Measurements from ENCODE around the gene DYNLL2. TPM values are rescaled to one million over a fixed set of nuclear protein-coding genes. Genes with fewer than 3 reads are reported as not detected.

DYNLL2 gene
- total RNA-seq, 6 donors from 2014 or later, result 13.6 to 33.5 (median 29.1) TPM

DNA sequence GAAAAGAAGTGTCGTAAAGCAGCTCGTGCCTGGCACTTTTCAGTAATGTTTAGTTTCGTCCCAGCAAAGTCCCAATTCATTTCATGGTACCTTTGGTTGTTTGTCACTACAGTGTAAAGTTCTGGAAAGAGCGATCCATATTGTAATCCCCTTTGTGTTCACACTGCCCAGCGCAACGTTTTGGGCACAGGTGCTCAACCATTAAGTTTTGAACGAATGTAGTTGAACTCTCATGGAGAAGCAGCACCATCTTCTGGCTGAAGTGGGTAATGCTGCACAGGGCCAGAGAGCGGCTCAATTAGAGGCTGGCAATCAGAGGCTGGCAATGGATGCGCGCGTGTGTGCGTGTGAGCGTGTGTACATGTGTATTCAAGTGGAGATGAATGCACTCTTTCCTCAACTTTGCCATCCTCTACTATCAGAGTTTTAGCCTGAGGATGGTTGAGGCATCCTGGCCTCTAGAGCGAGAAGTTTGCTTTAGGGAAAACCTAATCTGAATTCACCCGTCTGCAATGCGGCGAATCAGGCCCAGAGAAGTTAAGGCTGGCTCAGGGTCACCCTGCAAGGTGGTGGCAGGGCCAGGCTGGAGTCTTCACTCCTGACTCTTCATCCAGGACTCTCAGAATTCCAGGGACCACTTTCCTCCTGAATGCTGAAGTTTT, 29.9 kb downstream of the DYNLL2 start:
- no peak for TF ChIP-seq EP300 (IDR thresholded peaks at IDR 0.05)
- TF ChIP-seq, protein P1, sequence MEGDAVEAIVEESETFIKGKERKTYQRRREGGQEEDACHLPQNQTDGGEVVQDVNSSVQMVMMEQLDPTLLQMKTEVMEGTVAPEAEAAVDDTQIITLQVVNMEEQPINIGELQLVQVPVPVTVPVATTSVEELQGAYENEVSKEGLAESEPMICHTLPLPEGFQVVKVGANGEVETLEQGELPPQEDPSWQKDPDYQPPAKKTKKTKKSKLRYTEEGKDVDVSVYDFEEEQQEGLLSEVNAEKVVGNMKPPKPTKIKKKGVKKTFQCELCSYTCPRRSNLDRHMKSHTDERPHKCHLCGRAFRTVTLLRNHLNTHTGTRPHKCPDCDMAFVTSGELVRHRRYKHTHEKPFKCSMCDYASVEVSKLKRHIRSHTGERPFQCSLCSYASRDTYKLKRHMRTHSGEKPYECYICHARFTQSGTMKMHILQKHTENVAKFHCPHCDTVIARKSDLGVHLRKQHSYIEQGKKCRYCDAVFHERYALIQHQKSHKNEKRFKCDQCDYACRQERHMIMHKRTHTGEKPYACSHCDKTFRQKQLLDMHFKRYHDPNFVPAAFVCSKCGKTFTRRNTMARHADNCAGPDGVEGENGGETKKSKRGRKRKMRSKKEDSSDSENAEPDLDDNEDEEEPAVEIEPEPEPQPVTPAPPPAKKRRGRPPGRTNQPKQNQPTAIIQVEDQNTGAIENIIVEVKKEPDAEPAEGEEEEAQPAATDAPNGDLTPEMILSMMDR (IDR thresholded peaks at IDR 0.05), result peak; percentile 90 to 95 (median 93)
- no peak for TF ChIP-seq POLR2A (IDR thresholded peaks at IDR 0.05)
- no peak for TF ChIP-seq POLR2AphosphoS5 (IDR thresholded peaks at IDR 0.05)
- whole genome bisulfite sequencing, 2 donors, result 29 to 36% methylated on average over 17 of the region's 17 CpGs
- ATAC-seq (ENCODE audit: low FRiP score in 2 of 2), result peak; percentile 87 to 92

DNA sequence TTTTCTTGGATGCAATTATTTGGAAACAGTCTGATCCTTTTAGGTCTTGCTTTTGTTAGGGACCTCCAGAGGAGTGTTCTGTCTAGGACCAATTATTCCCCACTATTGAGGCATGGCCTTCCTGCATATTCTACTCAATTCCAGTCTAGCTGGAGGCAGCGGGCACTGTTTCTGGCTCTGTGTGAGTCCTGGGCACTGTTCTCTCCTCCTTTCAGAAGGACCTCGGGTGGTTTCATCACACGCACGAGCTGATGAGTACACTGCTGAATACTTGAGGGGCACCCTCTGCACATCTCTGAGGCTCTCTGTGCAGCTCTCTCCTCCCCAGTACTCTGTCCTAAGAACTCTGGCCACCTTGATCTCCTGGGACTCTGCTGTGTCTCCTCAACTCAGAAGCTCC, 30.7 kb downstream of the DYNLL2 start:
- Histone ChIP-seq H3K4me1 (peaks cover 0 to 5% (median 0%) of the 10 kb centered on the region in 4 donors), H3K27ac (no peak overlapping the region), H3K27me3 (no peaks in the 10 kb centered on the region), H3K9me3 (no peaks in the 10 kb centered on the region), H3K4me3 (no peak overlapping the region), H3K36me3 (no peaks in the 10 kb centered on the region)
- DNase-seq (no peak), ATAC-seq (ENCODE audit: low FRiP score in 2 of 2) (no peak)
- WGBS, 2 donors, result 82 to 84% methylated on average over 4 of the region's 4 CpGs
- TF ChIP-seq, protein P1 (IDR thresholded peaks at IDR 0.05), result no peak
- TF ChIP-seq POLR2A (IDR thresholded peaks at IDR 0.05) (no peak), EP300 (IDR thresholded peaks at IDR 0.05) (no peak), POLR2AphosphoS5 (IDR thresholded peaks at IDR 0.05) (no peak)

More for the DNA sequence above, 29.9 kb downstream of the DYNLL2 start:
- H3K36me3 ChIP-seq, result no peaks in the 10 kb centered on the region
- peaks cover 0 to 5% (median 0%) of the 10 kb centered on the region in 4 donors for H3K4me1 ChIP-seq
- H3K27ac ChIP-seq, result no peak overlapping the region
- H3K9me3 ChIP-seq, result no peaks in the 10 kb centered on the region
- H3K4me3 ChIP-seq, result no peak overlapping the region
- peak in 1 of 2 donors; percentile 74 for DNase-seq
- no peaks in the 10 kb centered on the region for H3K27me3 ChIP-seq

DNA sequence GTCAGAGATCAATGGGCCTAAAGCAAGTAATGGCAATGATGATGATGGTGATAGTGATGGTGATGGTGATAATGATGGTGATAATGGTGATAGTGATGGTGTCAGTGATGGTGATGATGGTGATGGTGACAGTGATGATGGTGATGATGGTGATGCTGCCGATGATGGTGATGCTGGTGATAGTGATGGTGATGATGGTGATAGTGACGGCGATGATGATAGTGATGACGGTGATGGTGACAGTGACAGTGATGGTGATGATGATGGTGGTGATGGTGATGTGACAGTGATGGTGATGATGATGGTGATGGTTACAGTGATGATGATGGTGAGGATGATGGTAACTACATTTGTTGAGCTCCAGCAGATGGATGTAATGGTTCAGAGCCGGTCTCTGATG, 34.2 kb downstream of the DYNLL2 start:
- Histone ChIP-seq H3K9me3 (no peaks in the 10 kb centered on the region), H3K4me1 (peaks cover 0 to 5% (median 0%) of the 10 kb centered on the region in 4 donors), H3K27me3 (no peaks in the 10 kb centered on the region), H3K36me3 (no peaks in the 10 kb centered on the region), H3K27ac (no peak overlapping the region), H3K4me3 (no peak overlapping the region)
- DNase-seq (no peak), ATAC-seq (ENCODE audit: low FRiP score in 2 of 2) (no peak)
- TF ChIP-seq EP300 (IDR thresholded peaks at IDR 0.05) (no peak), POLR2AphosphoS5 (IDR thresholded peaks at IDR 0.05) (no peak), POLR2A (IDR thresholded peaks at IDR 0.05) (no peak)
- TF ChIP-seq, protein P1 (IDR thresholded peaks at IDR 0.05), result no peak
- 91% methylated on average over 5 of the region's 5 CpGs for WGBS, 2 donors

DNA sequence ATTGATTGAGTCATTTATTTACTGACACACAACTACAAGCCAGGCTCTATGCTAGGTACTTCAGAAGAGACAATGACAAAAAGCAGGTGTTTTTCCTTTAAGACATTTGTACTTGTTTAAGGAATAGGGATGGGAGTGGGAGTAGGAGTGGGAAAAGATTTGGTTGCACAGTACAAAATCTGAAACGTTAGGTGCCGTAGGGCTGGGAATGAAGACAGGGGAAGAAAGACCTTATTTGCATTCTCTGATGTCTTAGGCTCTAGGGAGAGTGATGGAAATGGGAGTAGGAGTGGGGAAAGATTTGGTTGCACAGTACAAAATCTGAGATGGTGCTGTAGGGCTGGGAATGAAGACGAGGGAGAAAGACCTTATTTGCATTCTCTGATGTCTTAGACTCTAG, 36.3 kb downstream of the DYNLL2 start:
- no peak for DNase-seq
- WGBS, 2 donors, result 62 to 71% methylated on average over 3 of the region's 3 CpGs

More for the DNA sequence above, 36.3 kb downstream of the DYNLL2 start:
- no peaks in the 10 kb centered on the region for H3K4me1 ChIP-seq
- no peak for TF ChIP-seq POLR2AphosphoS5 (IDR thresholded peaks at IDR 0.05)
- TF ChIP-seq, protein P1 (IDR thresholded peaks at IDR 0.05), result no peak
- no peak for TF ChIP-seq POLR2A (IDR thresholded peaks at IDR 0.05)
- no peak for TF ChIP-seq EP300 (IDR thresholded peaks at IDR 0.05)
- H3K27ac ChIP-seq, result no peak overlapping the region
- no peaks in the 10 kb centered on the region for H3K27me3 ChIP-seq
- H3K36me3 ChIP-seq, result no peaks in the 10 kb centered on the region
- H3K9me3 ChIP-seq, result no peaks in the 10 kb centered on the region
- ATAC-seq (ENCODE audit: low FRiP score in 2 of 2), result no peak
- no peak overlapping the region for H3K4me3 ChIP-seq
